HepG2 (cell line): ENCODE measurements around the gene FAM174C. TPM values are rescaled to one million over a fixed set of nuclear protein-coding genes. Genes with fewer than 3 reads are reported as not detected.
A peak's percentile ranks its signal among the peaks of the same experiment; 100 is the strongest.

Experiments used
- CEBPB ChIP-seq: IDR thresholded peaks from 2 replicates; pipeline ENCODE4 v1.6.1; 2011; ENCODE audit warnings: low read depth, low read length, improper control_type of control experiment, borderline replicate concordance
- CHD4 ChIP-seq: fragments of 200-600 bp; sonication (generic); IDR thresholded peaks from 2 replicates; pipeline ENCODE4 v1.7.0; 2017; ENCODE audit warnings: mild to moderate bottlenecking, low read length, borderline replicate concordance
- ELF1 ChIP-seq: sonication (generic); formaldehyde crosslinking; IDR thresholded peaks from 2 replicates; pipeline ENCODE4 v1.4.0; 2020; ENCODE audit warnings: missing genetic modification reagents
- GZF1 ChIP-seq: sonication (generic); formaldehyde crosslinking; IDR thresholded peaks from 2 replicates; pipeline ENCODE4 v1.5.1; 2020; ENCODE audit warnings: mild to moderate bottlenecking, missing genetic modification reagents
- HOXA7 ChIP-seq: sonication (generic); formaldehyde crosslinking; IDR thresholded peaks from 2 replicates; pipeline ENCODE4 v1.8.1; 2022; ENCODE audit warnings: mild to moderate bottlenecking, missing genetic modification reagents, moderate library complexity
- HOXA9 ChIP-seq: sonication (generic); formaldehyde crosslinking; IDR thresholded peaks from 2 replicates; pipeline ENCODE4 v1.8.1; 2022; ENCODE audit warnings: missing genetic modification reagents, mild to moderate bottlenecking, moderate library complexity, borderline replicate concordance
- KMT2A ChIP-seq: sonication (generic); formaldehyde crosslinking; IDR thresholded peaks from 2 replicates; pipeline ENCODE4 v1.4.0; 2020; ENCODE audit warnings: missing genetic modification reagents
- MYNN ChIP-seq: sonication (generic); formaldehyde crosslinking; IDR thresholded peaks from 2 replicates; pipeline ENCODE4 v1.4.0; 2020; ENCODE audit warnings: mild to moderate bottlenecking, low read depth, missing genetic modification reagents
- NFKB2 ChIP-seq: sonication (generic); formaldehyde crosslinking; IDR thresholded peaks from 2 replicates; pipeline ENCODE4 v1.4.0; 2020; ENCODE audit warnings: missing genetic modification reagents, borderline replicate concordance
- RCOR2 ChIP-seq: IDR thresholded peaks from 2 replicates; pipeline ENCODE4 v1.6.1; 2016; ENCODE audit warnings: missing biosample characterization, missing genetic modification reagents
- REPIN1 ChIP-seq: sonication (generic); formaldehyde crosslinking; IDR thresholded peaks from 2 replicates; pipeline ENCODE4 v1.8.0; 2022; ENCODE audit warnings: missing genetic modification reagents, low read depth, mild to moderate bottlenecking, borderline replicate concordance
- RNF2 ChIP-seq: fragments of 450-650 bp; conservative IDR thresholded peaks from 2 replicates; pipeline ENCODE4 v1.6.1; 2016; ENCODE audit warnings: low read depth
- SATB2 ChIP-seq: sonication (generic); formaldehyde crosslinking; IDR thresholded peaks from 2 replicates; pipeline ENCODE4 v1.5.0; 2020; ENCODE audit warnings: missing genetic modification reagents
- TEAD3 ChIP-seq: optimal IDR thresholded peaks from 2 replicates; pipeline ENCODE3; 2016; ENCODE audit warnings: borderline replicate concordance
- ZBTB3 ChIP-seq: sonication (generic); formaldehyde crosslinking; IDR thresholded peaks from 2 replicates; pipeline ENCODE4 v1.4.0; 2020; ENCODE audit warnings: low read depth, mild to moderate bottlenecking, moderate library complexity, missing genetic modification reagents, borderline replicate concordance
- ZNF180 ChIP-seq: sonication (generic); formaldehyde crosslinking; IDR thresholded peaks from 2 replicates; pipeline ENCODE4 v1.4.0; 2020; ENCODE audit warnings: low read depth, missing genetic modification reagents, borderline replicate concordance
- ZNF550 ChIP-seq: sonication (generic); formaldehyde crosslinking; IDR thresholded peaks from 2 replicates; pipeline ENCODE4 v1.4.0; 2020; ENCODE audit warnings: mild to moderate bottlenecking, missing genetic modification reagents, borderline replicate concordance
- ZNF607 ChIP-seq: sonication (generic); formaldehyde crosslinking; IDR thresholded peaks from 2 replicates; pipeline ENCODE4 v1.5.1; 2020; ENCODE audit warnings: missing genetic modification reagents, mild to moderate bottlenecking, borderline replicate concordance
- polyA plus RNA-seq, 8 experiments: library from polyadenylated mRNA; depleted of rRNA in 3 of 8; stranded (reverse) in 7 of 8; unstranded in 1 of 8; fragments of >200 nt; fragmentation: Illumina TruSeq in 4 of 8; extraction: Trizol in 4 of 8; gene quantifications; 2 replicates each; pipeline versions ENCODE4 v1.2.1 to v1.2.3, GENCODE V29; 2011 to 2016; ENCODE audit warnings: low read depth in 4 of 8, missing spikeins in 1 of 8, mixed read lengths in 1 of 8; ENCODE audit not compliant: insufficient read depth in 1 of 8
- total RNA-seq, 5 experiments: library from RNA; depleted of rRNA; stranded (reverse); fragments of >200 nt; fragmentation: Illumina TruSeq; extraction: Trizol; gene quantifications; 2 replicates each; pipeline ENCODE4 v1.2.3, GENCODE V29; 2016; ENCODE audit warnings: low read depth in 1 of 5
- TF ChIP-seq, protein P1 (sequence below): sonication (generic); formaldehyde crosslinking; IDR thresholded peaks from 2 replicates; pipeline ENCODE4 v1.4.0; 2020; ENCODE audit warnings: missing genetic modification reagents
- TF ChIP-seq, protein P2 (sequence below): sonication (generic); formaldehyde crosslinking; IDR thresholded peaks from 2 replicates; pipeline ENCODE4 v1.4.0; 2020; ENCODE audit warnings: missing genetic modification reagents, borderline replicate concordance
- TF ChIP-seq, protein P3 (sequence below): IDR thresholded peaks from 2 replicates; pipeline ENCODE4 v1.6.1; 2018; ENCODE audit warnings: missing genetic modification reagents, mild to moderate bottlenecking, missing compliant biosample characterization
- TF ChIP-seq, protein P4 (sequence below): sonication (generic); formaldehyde crosslinking; IDR thresholded peaks from 2 replicates; pipeline ENCODE4 v1.8.0; 2022; ENCODE audit warnings: low read depth, missing genetic modification reagents

The FAM174C gene
- total and polyA plus RNA-seq, 2 of the 13 experiments (the other 11 are each of a cell fraction or from before 2014, with no cell fraction given) = 19.5 to 31.3 TPM

DNA sequence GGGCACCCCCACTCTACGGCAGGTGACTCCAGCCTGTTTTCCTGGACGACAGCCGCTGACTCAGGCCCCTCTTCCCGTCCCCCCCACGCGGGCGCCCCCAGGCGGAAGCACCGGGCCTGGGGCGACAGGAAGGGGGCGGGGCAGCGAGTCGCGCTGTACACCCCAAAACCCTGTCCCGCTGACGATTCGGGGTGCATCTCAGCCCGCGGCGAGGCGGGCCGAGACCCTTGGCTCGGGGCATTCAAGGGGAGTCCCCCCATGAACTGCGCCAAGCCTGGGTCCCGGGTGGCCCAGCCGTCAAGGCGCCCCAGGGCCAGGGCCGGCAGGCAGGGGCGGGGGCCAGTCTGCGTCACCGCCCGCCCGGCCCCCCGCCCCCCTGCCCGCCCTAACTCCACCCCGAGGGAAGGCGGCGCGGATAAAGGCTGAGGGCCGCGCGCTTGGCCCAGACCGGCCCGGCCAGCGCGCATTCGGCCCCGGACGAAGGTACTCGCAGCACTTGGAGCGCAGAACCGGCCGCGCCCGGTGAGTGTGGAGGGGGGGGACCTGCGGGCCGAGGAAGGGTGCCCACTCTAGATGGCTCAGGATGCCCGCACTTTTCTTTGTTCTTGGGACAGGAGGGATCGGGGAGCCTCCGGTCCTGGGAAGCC lies 27.1 kb upstream of the FAM174C start, which contains the start of gene MIDN (continued):
- TF ChIP-seq, protein P1, sequence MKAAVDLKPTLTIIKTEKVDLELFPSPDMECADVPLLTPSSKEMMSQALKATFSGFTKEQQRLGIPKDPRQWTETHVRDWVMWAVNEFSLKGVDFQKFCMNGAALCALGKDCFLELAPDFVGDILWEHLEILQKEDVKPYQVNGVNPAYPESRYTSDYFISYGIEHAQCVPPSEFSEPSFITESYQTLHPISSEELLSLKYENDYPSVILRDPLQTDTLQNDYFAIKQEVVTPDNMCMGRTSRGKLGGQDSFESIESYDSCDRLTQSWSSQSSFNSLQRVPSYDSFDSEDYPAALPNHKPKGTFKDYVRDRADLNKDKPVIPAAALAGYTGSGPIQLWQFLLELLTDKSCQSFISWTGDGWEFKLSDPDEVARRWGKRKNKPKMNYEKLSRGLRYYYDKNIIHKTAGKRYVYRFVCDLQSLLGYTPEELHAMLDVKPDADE = no peak
- TF ChIP-seq REPIN1 (CRISPR knock-in tag) (no peak; the same call in 1 of the 2 replicates), RNF2 (no peak), ELF1 (CRISPR knock-in tag) (peak; percentile 72), GZF1 (CRISPR knock-in tag) (no peak), SATB2 (CRISPR knock-in tag) (no peak), ZNF550 (CRISPR knock-in tag) (0 out of 2 replicates have a peak, but pooled peaks have one; percentile 28), NFKB2 (CRISPR knock-in tag) (peak; percentile 84; the same call in 1 of the 2 replicates), KMT2A (0 out of 2 replicates have a peak, but pooled peaks have one; percentile 9), ZNF607 (CRISPR knock-in tag) (0 out of 2 replicates have a peak, but pooled peaks have one; percentile 79), TEAD3 (CRISPR knock-in tag) (peak; percentile 4), MYNN (0 out of 2 replicates have a peak, but pooled peaks have one; percentile 49), RCOR2 (CRISPR knock-in tag) (no peak), HOXA7 (CRISPR knock-in tag) (no peak), HOXA9 (CRISPR knock-in tag) (peak; percentile 68; the same call in 1 of the 2 replicates), CHD4 (no peak), ZBTB3 (CRISPR knock-in tag) (no peak), ZNF180 (CRISPR knock-in tag) (no peak), CEBPB (no peak)
- TF ChIP-seq, protein P2, sequence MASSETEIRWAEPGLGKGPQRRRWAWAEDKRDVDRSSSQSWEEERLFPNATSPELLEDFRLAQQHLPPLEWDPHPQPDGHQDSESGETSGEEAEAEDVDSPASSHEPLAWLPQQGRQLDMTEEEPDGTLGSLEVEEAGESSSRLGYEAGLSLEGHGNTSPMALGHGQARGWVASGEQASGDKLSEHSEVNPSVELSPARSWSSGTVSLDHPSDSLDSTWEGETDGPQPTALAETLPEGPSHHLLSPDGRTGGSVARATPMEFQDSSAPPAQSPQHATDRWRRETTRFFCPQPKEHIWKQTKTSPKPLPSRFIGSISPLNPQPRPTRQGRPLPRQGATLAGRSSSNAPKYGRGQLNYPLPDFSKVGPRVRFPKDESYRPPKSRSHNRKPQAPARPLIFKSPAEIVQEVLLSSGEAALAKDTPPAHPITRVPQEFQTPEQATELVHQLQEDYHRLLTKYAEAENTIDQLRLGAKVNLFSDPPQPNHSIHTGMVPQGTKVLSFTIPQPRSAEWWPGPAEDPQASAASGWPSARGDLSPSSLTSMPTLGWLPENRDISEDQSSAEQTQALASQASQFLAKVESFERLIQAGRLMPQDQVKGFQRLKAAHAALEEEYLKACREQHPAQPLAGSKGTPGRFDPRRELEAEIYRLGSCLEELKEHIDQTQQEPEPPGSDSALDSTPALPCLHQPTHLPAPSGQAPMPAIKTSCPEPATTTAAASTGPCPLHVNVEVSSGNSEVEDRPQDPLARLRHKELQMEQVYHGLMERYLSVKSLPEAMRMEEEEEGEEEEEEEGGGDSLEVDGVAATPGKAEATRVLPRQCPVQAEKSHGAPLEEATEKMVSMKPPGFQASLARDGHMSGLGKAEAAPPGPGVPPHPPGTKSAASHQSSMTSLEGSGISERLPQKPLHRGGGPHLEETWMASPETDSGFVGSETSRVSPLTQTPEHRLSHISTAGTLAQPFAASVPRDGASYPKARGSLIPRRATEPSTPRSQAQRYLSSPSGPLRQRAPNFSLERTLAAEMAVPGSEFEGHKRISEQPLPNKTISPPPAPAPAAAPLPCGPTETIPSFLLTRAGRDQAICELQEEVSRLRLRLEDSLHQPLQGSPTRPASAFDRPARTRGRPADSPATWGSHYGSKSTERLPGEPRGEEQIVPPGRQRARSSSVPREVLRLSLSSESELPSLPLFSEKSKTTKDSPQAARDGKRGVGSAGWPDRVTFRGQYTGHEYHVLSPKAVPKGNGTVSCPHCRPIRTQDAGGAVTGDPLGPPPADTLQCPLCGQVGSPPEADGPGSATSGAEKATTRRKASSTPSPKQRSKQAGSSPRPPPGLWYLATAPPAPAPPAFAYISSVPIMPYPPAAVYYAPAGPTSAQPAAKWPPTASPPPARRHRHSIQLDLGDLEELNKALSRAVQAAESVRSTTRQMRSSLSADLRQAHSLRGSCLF (CRISPR knock-in tag) = no peak
- TF ChIP-seq, protein P3, sequence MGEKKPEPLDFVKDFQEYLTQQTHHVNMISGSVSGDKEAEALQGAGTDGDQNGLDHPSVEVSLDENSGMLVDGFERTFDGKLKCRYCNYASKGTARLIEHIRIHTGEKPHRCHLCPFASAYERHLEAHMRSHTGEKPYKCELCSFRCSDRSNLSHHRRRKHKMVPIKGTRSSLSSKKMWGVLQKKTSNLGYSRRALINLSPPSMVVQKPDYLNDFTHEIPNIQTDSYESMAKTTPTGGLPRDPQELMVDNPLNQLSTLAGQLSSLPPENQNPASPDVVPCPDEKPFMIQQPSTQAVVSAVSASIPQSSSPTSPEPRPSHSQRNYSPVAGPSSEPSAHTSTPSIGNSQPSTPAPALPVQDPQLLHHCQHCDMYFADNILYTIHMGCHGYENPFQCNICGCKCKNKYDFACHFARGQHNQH = peak; percentile 75
- TF ChIP-seq, protein P4, sequence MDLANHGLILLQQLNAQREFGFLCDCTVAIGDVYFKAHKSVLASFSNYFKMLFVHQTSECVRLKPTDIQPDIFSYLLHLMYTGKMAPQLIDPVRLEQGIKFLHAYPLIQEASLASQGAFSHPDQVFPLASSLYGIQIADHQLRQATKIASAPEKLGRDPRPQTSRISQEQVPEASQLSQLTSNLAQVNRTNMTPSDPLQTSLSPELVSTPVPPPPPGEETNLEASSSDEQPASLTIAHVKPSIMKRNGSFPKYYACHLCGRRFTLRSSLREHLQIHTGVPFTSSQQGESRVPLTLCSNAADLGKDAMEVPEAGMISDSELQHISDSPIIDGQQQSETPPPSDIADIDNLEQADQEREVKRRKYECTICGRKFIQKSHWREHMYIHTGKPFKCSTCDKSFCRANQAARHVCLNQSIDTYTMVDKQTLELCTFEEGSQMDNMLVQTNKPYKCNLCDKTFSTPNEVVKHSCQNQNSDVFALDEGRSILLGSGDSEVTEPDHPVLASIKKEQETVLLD (CRISPR knock-in tag) = no peak
